SK-MEL-5 (cell line): ENCODE results near the gene ZBTB20. TPM values are rescaled to one million over a fixed set of nuclear protein-coding genes. Genes with fewer than 3 reads are reported as not detected.

Source experiments
- DNase-seq: peaks from one replicate; pipeline ENCODE4 v3.0.0-alpha.2; 2016; ENCODE audit warnings: low read depth, low spot score
- in situ Hi-C: cut with HindIII; loops from 2 replicates; pipeline ENCODE4 v1.10.0; 2016; ENCODE audit warnings: low sequenced_read_pairs, high pct_unique_total_duplicates, low pct_unique_long_range_greater_than_20kb
- total RNA-seq: library from RNA; depleted of rRNA; stranded (reverse); fragments of >200 nt; shearing (Covaris generic); gene quantifications from 2 replicates; pipeline ENCODE4 v1.2.3, GENCODE V29; 2014

The ZBTB20 gene
- total RNA-seq, 1 experiment from 2014 or later = 2.9 TPM

GRCh38 chr3:114351123-114351821 is 795.8 kb downstream of the ZBTB20 start:
- DNase-seq = no peak
- in situ Hi-C loops = no loop called here

GRCh38 chr3:114350690-114351089 is 796.4 kb downstream of the ZBTB20 start:
- DNase-seq = no peak
- in situ Hi-C loops = no loop called here

- in situ Hi-C loops = no loop called here
- DNase-seq = no peak
These were observed 796.8 kb downstream of the ZBTB20 start for GRCh38 chr3:114350271-114350670.

GRCh38 chr3:114344492-114344891 is 802.6 kb downstream of the ZBTB20 start:
- in situ Hi-C loops = no loop called here
- DNase-seq = no peak

GRCh38 chr3:114338651-114339357 is 808.3 kb downstream of the ZBTB20 start:
- in situ Hi-C loops = no loop called here
- DNase-seq = no peak

GRCh38 chr3:114336857-114337256 is 810.2 kb downstream of the ZBTB20 start:
- in situ Hi-C loops = no loop called here
- DNase-seq = no peak

GRCh38 chr3:114336122-114336697 is 810.9 kb downstream of the ZBTB20 start:
- DNase-seq = peak; percentile 24
- in situ Hi-C loops = no loop called here

- no peak for DNase-seq
- in situ Hi-C loops = no loop called here
These were observed 813.2 kb downstream of the ZBTB20 start for GRCh38 chr3:114333923-114334240.

- in situ Hi-C loops = no loop called here
- no peak for DNase-seq
These were observed 813.7 kb downstream of the ZBTB20 start for GRCh38 chr3:114333180-114333922.

- in situ Hi-C loops = no loop called here
- DNase-seq = no peak
These were observed 814.5 kb downstream of the ZBTB20 start for GRCh38 chr3:114332342-114333179.

- in situ Hi-C loops = no loop called here
- no peak for DNase-seq
These were observed 815.4 kb downstream of the ZBTB20 start for GRCh38 chr3:114331710-114332109.

- in situ Hi-C loops = no loop called here
- DNase-seq = no peak
These were observed 816.1 kb downstream of the ZBTB20 start for GRCh38 chr3:114331007-114331406.

GRCh38 chr3:114329823-114330222 is 817.3 kb downstream of the ZBTB20 start:
- in situ Hi-C loops = no loop called here
- no peak for DNase-seq

- no peak for DNase-seq
- in situ Hi-C loops = no loop called here
These were observed 818.7 kb downstream of the ZBTB20 start for GRCh38 chr3:114328345-114328744.

GRCh38 chr3:114327665-114328064 is 819.4 kb downstream of the ZBTB20 start:
- in situ Hi-C loops = no loop called here
- no peak for DNase-seq

- no peak for DNase-seq
These were observed 823.4 kb downstream of the ZBTB20 start for GRCh38 chr3:114323546-114324254.

GRCh38 chr3:114320246-114320645 is 826.8 kb downstream of the ZBTB20 start:
- DNase-seq = no peak
- in situ Hi-C loops = no loop called here

More at GRCh38 chr3:114323546-114324254, 823.4 kb downstream of the ZBTB20 start:
- in situ Hi-C loops = no loop called here
